Measurements from ENCODE around the gene ZSWIM4. TPM values are rescaled to one million over a fixed set of nuclear protein-coding genes. Genes with fewer than 3 reads are reported as not detected.
A peak's percentile ranks its signal among the peaks of the same experiment; 100 is the strongest.
"Not testable (repeated sequence)": the region's sequence is repeated elsewhere in the genome, so short reads cannot be mapped to it uniquely, and the experiment has no call there.

Gene ZSWIM4
- total RNA-seq, 1 donor from 2014 or later: 8.5 TPM

- no peak for DNase-seq (ENCODE audit: low read depth in 2 of 2)
Observed at GRCh38 chr19:13778398-13778797, 16.8 kb upstream of the ZSWIM4 start.

DNA sequence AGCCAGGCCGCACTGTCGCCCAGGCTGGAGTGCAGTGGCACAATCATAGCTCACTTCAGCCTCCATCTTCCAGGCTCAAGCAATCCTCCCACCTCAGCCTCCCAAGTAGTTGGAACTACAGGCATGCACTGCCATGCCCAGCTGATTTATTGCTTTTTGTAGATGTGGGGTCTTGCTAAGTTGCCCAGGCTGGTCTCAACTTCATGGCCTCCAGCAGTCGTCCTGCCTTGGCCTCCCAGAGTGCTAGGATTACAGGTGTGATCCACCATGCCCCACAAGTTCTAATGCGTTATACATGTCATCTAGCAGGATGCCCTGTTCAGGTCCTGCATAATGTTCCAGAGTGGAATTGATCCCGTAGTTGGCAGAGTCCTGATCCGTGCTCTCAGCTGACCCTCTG is 16.4 kb upstream of the ZSWIM4 start:
- DNase-seq (ENCODE audit: low read depth in 2 of 2): no peak

- DNase-seq (ENCODE audit: low read depth in 2 of 2): not testable (repeated sequence)
Observed at GRCh38 chr19:13779794-13780193, 15.4 kb upstream of the ZSWIM4 start.

- peak; percentile 64 to 84 for DNase-seq (ENCODE audit: low read depth in 2 of 2)
Observed at GRCh38 chr19:13781547-13781946, 13.7 kb upstream of the ZSWIM4 start.

DNA sequence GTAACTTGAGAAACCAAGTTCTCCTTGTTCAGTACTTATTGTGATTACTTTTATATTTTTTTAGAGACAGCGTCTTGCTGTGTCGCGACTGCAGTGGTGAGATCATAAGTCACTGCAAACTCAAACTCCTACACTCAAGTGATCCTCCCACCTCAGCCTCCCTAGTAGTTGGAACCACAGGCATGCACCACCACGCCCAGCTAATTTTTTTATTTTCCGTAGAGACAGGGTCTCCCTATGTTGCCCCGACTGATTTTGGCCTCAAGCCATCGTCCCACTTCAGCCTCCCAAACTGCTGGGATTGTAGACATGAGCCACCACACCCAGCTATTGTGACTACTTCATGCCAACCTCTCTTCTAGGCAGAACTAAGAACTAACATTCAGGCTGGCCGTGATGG is 12.7 kb upstream of the ZSWIM4 start:
- DNase-seq (ENCODE audit: low read depth in 2 of 2): no peak

DNA sequence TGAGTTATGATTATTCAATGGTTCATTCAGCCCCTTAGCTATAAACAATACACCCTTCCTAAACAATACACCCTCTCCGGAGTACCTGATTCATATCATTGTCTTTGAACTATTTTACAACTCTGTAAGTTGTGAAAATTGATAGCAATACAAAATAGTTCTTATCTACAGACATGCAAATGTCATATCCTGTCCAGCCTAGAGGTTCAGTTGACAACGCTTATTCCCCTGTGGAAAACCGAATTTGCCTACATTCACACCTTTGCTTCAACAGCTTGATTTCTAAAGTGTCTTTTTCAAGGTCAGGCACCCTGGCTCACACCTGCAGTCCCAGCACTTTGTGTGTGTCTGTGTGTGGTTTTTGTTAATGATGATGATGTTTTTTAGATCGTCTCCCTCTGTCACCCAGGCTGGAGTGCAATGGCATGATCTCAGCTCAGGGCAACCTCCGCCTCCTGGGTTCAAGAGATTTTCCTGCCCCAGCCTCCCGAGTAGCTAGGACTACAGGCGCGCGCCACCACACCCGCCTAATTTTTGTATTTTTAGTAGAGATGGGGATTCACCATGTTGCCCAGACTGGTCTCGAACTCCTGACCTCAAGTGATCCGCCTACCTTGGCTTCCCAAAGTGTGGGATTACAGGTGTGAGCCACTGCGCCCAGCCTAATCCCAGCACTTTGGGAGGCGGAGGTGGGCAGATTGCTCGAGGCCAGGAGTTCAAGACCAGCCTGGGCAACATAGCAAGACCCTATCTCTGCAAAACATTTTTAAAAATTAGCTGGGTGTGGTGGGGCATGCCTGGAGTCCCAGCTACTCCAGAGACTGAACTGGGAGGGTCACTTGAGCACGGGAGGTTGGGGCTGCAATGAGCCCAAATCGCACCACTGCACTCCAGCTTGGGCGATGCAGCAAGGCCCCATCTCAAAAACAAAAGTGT is 11.4 kb upstream of the ZSWIM4 start:
- DNase-seq (ENCODE audit: low read depth in 2 of 2): peak in 1 of 2 donors; percentile 28

GRCh38 chr19:13784731-13785452 is 10.4 kb upstream of the ZSWIM4 start:
- DNase-seq (ENCODE audit: low read depth in 2 of 2): peak in 1 of 2 donors; percentile 70

DNA sequence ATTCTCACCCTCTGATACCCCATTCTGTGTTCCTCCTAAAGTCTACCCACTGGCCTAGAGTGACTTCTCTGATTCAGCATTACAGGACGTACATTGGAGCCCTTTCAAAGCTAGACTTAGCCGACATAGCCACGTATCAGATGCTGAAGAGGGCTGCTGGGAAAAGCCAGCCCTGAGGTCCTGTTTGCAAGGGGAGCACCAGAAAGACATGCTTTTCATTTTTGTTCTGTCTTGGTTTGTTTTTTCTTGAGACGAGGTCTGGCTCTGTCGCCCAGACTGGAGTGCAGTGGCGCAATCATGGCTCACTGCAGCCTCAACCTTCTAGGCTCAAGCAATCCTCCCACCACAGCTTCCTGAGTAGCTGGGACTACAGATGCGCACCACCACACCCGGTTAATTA is 6.3 kb upstream of the ZSWIM4 start:
- DNase-seq (ENCODE audit: low read depth in 2 of 2): no peak

GRCh38 chr19:13790354-13790753 is 4.9 kb upstream of the ZSWIM4 start:
- DNase-seq (ENCODE audit: low read depth in 2 of 2): no peak

GRCh38 chr19:13793317-13793716 is 1.9 kb upstream of the ZSWIM4 start:
- not testable (repeated sequence) for DNase-seq (ENCODE audit: low read depth in 2 of 2)

- peak in 1 of 2 donors; percentile 85 for DNase-seq (ENCODE audit: low read depth in 2 of 2)
Observed at GRCh38 chr19:13794398-13794756, 866 bp upstream of the ZSWIM4 start.

- DNase-seq (ENCODE audit: low read depth in 2 of 2): peak in 1 of 2 donors; percentile 35
Observed at GRCh38 chr19:13795595-13796300, 505 bp downstream of the ZSWIM4 start.

GRCh38 chr19:13796301-13797057 is 1.2 kb downstream of the ZSWIM4 start:
- peak; percentile 90 to 97 for DNase-seq (ENCODE audit: low read depth in 2 of 2)

- DNase-seq (ENCODE audit: low read depth in 2 of 2): no peak
Observed at GRCh38 chr19:13797058-13797440, 1.8 kb downstream of the ZSWIM4 start.

DNA sequence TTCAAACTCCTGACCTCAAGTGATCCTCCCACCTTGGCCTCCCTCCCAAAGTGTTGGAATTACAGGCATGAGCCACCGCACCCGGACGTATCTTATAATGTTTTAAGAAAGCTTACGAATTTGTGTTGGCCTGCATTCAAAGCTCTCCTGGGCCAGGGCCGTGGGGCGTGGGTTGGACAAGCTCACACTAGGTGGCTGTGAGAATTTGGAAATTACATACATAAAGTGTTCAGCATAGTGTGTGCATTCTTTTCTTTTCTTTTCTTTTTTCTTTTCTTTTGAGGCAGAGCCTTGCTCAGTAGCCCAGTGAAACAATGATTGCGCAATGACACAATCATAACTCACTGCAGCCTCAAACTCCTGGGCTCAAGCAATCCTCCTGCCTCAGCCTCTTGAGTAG is 2.6 kb downstream of the ZSWIM4 start:
- DNase-seq (ENCODE audit: low read depth in 2 of 2): no peak

DNA sequence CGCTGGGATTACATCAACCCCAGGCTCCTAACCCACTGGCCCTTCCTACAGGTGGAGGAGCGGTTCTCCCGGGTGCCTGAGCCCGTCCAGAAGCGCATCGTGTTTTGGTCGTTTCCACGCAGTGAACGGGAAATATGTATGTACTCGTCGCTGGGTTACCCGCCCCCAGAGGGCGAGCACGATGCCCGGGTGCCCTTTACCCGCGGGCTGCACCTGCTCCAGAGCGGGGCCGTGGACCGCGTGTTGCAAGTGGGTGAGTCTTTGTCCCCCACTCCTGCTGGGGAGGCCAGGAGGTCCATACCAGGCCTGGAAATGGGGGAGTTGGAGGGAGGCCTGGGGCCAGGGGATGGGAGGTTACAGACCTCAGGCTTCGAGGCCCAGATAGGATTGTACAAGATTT is 4.4 kb downstream of the ZSWIM4 start:
- no peak for DNase-seq (ENCODE audit: low read depth in 2 of 2)

- DNase-seq (ENCODE audit: low read depth in 2 of 2): no peak
Observed at GRCh38 chr19:13803038-13803437, 7.8 kb downstream of the ZSWIM4 start.

DNA sequence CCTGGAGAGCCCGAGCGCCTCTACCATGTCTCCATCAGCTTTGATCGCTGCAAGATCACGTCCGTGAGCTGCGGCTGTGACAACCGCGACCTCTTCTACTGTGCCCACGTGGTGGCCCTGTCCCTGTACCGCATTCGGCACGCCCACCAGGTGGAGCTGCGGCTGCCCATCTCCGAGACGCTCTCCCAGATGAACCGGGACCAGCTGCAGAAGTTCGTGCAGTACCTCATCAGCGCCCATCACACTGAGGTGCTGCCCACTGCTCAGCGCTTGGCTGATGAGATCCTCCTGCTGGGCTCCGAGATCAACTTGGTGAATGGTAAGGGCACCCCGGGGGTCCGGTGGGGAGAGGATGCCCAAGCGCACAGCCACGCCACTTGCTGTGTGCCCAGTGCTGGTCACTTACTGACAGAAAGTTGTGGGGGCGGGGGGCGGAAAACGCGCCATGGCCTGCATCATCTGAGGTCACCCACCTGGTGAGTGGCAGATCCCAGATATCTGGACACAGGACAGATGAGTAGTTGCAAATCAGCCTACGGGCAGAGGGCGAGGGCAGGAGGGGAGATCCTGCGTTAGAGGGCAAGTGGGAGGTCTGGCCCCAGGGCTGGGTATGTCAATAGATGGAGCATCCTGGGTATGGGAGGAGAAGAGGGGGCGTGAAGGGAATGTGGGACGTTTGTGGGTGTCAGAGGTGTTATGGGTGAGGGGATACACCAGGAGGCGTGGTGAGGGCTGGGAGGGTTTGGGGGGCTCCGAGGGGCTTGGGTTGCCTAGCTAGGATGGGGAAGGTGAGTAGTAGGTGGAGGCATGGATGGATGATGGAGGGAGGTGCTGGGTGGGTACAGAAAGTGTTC is 9.8 kb downstream of the ZSWIM4 start:
- DNase-seq (ENCODE audit: low read depth in 2 of 2): peak in 1 of 2 donors; percentile 29

- DNase-seq (ENCODE audit: low read depth in 2 of 2): no peak
Observed at GRCh38 chr19:13806728-13807127, 11.5 kb downstream of the ZSWIM4 start.

GRCh38 chr19:13807421-13808021 is 12.3 kb downstream of the ZSWIM4 start:
- no peak for DNase-seq (ENCODE audit: low read depth in 2 of 2)

Measured in dermis microvascular lymphatic vessel endothelial cell (primary cell).